GM12801 (cell line): ENCODE measurements around the gene EFCAB12.

Experiments used
- TF ChIP-seq, protein P1 (sequence below): IDR thresholded peaks from one replicate; pipeline ENCODE4 v1.5.1; 2011; ENCODE audit warnings: control low read depth; ENCODE audit not compliant: insufficient read length; ENCODE audit errors: extremely low read depth

Gene EFCAB12

DNA sequence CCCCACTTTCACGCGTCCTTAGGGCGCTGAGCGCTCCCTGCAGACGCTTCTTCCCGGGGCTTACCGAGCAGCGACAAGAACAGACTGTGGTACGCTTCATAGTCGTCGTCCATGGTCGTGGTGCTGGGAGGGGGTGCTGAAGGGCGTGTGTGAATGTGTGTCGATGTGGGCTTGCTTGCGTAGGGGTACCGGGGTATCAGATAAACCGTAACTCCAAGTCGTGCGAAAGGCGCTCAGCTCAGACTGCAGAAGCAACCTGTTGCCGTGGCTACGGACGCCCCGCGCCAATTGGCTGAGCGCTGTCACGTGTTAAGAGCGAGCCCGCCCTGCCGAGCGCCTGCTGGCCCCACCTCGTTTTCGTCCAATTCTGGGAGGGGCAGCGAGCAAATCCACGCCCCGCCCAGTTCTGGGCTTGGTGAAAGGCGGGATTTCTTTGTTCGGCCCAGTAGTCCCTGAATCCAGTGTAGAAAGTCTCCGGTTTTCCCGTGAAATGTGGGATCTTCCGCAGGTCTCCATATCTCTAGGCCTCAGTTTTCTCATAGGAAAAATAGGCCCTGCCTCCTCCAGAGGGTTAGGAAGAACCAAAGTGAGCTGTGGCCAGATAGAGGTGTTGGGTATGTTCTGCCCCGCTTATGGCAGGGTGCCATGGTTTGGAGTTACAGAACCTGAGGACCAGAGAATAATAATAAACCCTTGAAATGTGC is at the start of gene EFCAB12:
Gene EFCAB12, minus strand, starts transcription at position 261 of the 704 bp plus-strand sequence. Its CDS starts 148 bp downstream, at position 113.
- TF ChIP-seq, protein P1, sequence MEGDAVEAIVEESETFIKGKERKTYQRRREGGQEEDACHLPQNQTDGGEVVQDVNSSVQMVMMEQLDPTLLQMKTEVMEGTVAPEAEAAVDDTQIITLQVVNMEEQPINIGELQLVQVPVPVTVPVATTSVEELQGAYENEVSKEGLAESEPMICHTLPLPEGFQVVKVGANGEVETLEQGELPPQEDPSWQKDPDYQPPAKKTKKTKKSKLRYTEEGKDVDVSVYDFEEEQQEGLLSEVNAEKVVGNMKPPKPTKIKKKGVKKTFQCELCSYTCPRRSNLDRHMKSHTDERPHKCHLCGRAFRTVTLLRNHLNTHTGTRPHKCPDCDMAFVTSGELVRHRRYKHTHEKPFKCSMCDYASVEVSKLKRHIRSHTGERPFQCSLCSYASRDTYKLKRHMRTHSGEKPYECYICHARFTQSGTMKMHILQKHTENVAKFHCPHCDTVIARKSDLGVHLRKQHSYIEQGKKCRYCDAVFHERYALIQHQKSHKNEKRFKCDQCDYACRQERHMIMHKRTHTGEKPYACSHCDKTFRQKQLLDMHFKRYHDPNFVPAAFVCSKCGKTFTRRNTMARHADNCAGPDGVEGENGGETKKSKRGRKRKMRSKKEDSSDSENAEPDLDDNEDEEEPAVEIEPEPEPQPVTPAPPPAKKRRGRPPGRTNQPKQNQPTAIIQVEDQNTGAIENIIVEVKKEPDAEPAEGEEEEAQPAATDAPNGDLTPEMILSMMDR = no peak

DNA sequence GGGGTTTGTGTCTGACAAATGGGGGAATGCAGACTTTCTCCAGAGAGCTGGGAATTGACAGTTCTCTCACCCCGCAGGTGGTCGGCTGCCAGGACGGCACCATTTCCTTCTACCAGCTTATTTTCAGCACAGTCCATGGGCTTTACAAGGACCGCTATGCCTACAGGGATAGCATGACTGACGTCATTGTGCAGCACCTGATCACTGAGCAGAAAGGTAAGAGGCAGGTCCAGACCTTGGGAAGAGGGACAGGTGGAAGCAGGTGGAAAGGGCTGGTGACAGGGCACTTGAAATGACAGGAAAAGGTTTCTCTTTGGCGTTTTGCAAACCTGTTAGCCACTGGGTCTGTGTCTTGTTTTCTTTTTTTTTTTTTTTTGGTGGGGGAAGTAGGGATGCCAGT is 48.1 kb upstream of the EFCAB12 start:
- TF ChIP-seq, protein P1 = no peak

- TF ChIP-seq, protein P1 = no peak
Measured at GRCh38 chr3:129475863-129476262, 47.4 kb upstream of the EFCAB12 start.

- TF ChIP-seq, protein P1 = no peak
Measured at GRCh38 chr3:129474984-129475804, 46.8 kb upstream of the EFCAB12 start.

DNA sequence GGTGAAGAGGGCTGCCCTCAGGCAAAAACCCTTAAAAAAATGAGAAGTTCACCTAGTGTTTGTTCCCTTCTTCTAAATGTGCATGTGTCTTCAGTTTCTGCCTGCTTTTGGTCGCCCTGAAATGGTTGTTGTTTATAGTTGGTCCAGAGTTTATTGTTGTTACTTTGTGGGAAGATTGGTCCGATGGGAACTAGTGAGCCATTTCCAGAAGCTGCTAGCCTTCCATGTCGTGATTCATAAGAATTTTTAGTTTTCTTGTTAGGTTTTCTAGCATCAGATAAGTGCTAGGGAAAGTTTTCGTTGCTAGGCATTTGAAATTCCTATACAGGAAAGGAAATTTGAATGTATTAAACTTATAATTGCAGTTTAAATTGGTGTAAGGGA is 45.3 kb upstream of the EFCAB12 start:
- TF ChIP-seq, protein P1 = no peak

GRCh38 chr3:129473067-129473768 is 44.8 kb upstream of the EFCAB12 start:
- TF ChIP-seq, protein P1 = no peak

- TF ChIP-seq, protein P1 = no peak
Measured at GRCh38 chr3:129470861-129471260, 42.4 kb upstream of the EFCAB12 start.
